Fibroblast of mammary gland (primary cell): ENCODE results near the gene S100B.

Experiments
- DNase-seq: peaks from one replicate; pipeline ENCODE4 v3.0.0-alpha.2; 2010; ENCODE audit warnings: low read depth
- H3K4me3 ChIP-seq: 2 replicates; pipeline ENCODE4 v1.5.1; 2011; ENCODE audit warnings: low read depth, mild to moderate bottlenecking, low read length, moderate library complexity; ENCODE audit not compliant: control insufficient read depth
- CTCF ChIP-seq: conservative IDR thresholded peaks from 2 replicates; pipeline ENCODE4 v1.5.1; 2011; ENCODE audit warnings: low read depth, low read length, inconsistent platforms; ENCODE audit not compliant: control insufficient read depth, insufficient read depth

S100B gene

DNA sequence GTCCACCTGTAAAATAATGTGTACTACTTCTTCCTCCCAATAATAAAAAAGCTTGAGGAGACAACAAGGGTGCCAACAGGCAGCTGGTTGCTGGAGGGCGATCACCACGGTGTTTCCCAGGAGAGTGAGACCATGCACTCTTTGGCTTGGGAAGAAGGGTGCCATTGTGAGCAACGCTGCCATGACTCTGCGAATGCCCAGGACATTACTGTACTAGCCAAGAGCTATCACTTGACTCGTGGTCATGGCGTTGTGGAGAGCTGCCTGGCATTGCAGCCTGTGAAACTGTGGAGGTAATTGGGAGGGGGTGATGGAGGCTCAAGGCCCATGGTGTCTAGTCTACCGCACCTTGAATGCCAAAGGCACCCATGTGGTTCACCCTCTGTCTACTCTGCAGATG lies 16.0 kb upstream of the S100B start:
- DNase-seq, result no peak
- TF ChIP-seq CTCF, result no peak
- no peak overlapping the region for H3K4me3 ChIP-seq

DNA sequence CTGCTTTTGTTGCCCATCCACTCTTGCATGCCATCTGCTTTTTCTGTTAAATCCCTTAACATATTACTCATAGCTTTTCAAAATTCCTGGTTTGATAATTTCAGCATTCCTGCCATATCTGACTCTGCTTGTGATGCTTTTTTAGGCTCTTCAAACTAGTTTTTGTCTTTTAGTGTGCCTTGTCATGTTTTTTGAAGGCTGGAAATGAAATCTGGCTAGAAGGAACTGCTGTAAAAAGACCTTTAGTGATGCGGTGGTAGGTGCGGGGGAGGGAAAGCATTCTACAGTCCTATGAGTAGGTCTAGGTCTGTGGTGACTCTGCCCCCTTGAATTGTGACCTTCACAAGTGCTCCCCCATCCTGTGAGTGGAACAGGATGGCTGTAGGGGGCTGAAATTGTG lies 15.0 kb upstream of the S100B start:
- no peak for TF ChIP-seq CTCF
- no peak for DNase-seq

GRCh38 chr21:46618738-46619379 lies 14.0 kb upstream of the S100B start:
- TF ChIP-seq CTCF, result no peak
- no peak for DNase-seq
- no peak overlapping the region for H3K4me3 ChIP-seq

More for the DNA sequence above, 15.0 kb upstream of the S100B start:
- no peak overlapping the region for H3K4me3 ChIP-seq

DNA sequence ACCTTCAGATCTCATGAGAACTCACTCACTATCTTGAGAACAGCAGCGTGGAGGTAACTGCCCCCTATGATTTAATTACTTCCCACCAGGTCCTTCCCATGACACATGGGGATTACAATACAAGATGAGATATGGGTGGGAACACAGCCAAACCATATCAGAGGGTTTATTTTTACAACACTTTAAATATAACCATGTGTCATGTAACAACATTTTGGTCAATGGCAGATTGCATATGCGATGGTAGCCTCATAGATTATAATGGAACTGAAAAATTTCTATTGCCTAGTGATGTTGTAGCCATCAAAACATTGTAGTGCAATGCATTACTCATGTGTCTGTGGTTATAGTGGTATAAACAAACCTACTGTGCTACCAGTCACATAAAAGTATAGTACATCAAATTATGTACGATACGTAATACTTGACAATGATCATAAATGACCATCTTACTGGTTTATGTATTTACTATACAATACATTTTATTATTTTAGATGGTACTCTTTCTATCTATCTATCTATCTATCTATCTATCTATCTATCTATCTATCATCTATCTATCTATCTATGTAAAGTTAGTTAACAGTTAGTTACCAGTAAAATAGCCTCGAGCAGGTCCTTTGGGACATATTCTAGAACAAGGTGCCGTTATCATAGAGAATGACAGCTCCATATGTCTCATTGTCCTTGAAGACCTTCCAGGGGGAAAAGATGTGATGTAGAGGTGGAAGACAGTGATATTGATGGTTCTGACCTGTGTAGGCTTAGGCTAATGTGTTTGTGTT lies 12.6 kb upstream of the S100B start:
- peak; percentile 41 for DNase-seq
- no peak overlapping the region for H3K4me3 ChIP-seq
- TF ChIP-seq CTCF, result no peak

- no peak overlapping the region for H3K4me3 ChIP-seq
- no peak for TF ChIP-seq CTCF
Observed at GRCh38 chr21:46616656-46617055, 11.8 kb upstream of the S100B start.

GRCh38 chr21:46616050-46616449 lies 11.2 kb upstream of the S100B start:
- H3K4me3 ChIP-seq, result no peak overlapping the region
- DNase-seq, result no peak
- TF ChIP-seq CTCF, result no peak

More at GRCh38 chr21:46616656-46617055, 11.8 kb upstream of the S100B start:
- DNase-seq, result no peak
